Esophagus mucosa (tissue), 1 donor: ENCODE data around the gene ABCG8. TPM values are rescaled to one million over a fixed set of nuclear protein-coding genes. Genes with fewer than 3 reads are reported as not detected.

Experiments
- ATAC-seq: fragments of 200-7000 bp; cut with Tn5 transposase; one replicate; pipeline ENCODE4 v1.9.1; 2020
- total RNA-seq: library from RNA; stranded (reverse); gene quantifications from one replicate; pipeline ENCODE4 v1.2.4, GENCODE V29; 2023
- donor health status: DM: yes; HTN: yes; CAD: no.

Gene ABCG8
- total RNA-seq, 1 donor from 2014 or later, result not detected

- no peak for ATAC-seq
Observed at GRCh38 chr2:43925431-43925830, 86.7 kb downstream of the ABCG8 start.

GRCh38 chr2:43927442-43927841, 88.7 kb downstream of the ABCG8 start:
- no peak for ATAC-seq

GRCh38 chr2:43931293-43931692, 92.5 kb downstream of the ABCG8 start:
- no peak for ATAC-seq

Other genes starting within 250 kb of the ABCG8 start
- gene THADA, start 242.9 kb upstream of the ABCG8 start, total RNA-seq, result 20.8 TPM
- gene PLEKHH2, start 201.7 kb upstream of the ABCG8 start, total RNA-seq, result 1.6 TPM
- gene C1GALT1C1L, start 162.5 kb upstream of the ABCG8 start, total RNA-seq, result 0.16 TPM
- 10.3 TPM for gene DYNC2LI1, start 64.9 kb upstream of the ABCG8 start, total RNA-seq
- not detected for gene ABCG5, start 132 bp upstream of the ABCG8 start, total RNA-seq
- 59.9 TPM for gene LRPPRC, start 157.0 kb downstream of the ABCG8 start, total RNA-seq